Peyer's patch (tissue), 4 donors: Measurements from ENCODE around the gene GH1. TPM values are rescaled to one million over a fixed set of nuclear protein-coding genes. Genes with fewer than 3 reads are reported as not detected.

Experiments
- DNase-seq, 3 donors: peaks; one replicate each; pipeline ENCODE4 v3.0.0-alpha.2; 2017 to 2019
- H3K27ac ChIP-seq, 4 donors: fragments of 200-600 bp; sonication (generic); one replicate each; pipeline ENCODE4 v1.5.1; 2016 to 2019
- H3K27me3 ChIP-seq, 2 donors: fragments of 200-600 bp; sonication (generic); one replicate each; pipeline ENCODE4 v1.5.1; 2019
- H3K36me3 ChIP-seq, 3 donors: fragments of 200-600 bp; sonication (generic); one replicate each; pipeline ENCODE4 v1.5.1; 2016 to 2019
- H3K4me1 ChIP-seq, 4 donors: fragments of 200-600 bp; sonication (generic); one replicate each; pipeline ENCODE4 v1.5.1; 2016 to 2019
- H3K4me3 ChIP-seq, 4 donors: fragments of 200-600 bp; sonication (generic); 1 replicate in 3 of 4; 2 replicates in 1 of 4; pipeline ENCODE4 v1.5.1; 2016 to 2019; ENCODE audit warnings: mild to moderate bottlenecking in 1 of 4
- H3K9me3 ChIP-seq, 4 donors: fragments of 200-600 bp; sonication (generic); one replicate each; pipeline ENCODE4 v1.5.1; 2016 to 2019; ENCODE audit warnings: mild to moderate bottlenecking in 1 of 4
- CTCF ChIP-seq, 6 experiments: fragments of 450-650 bp in 4 of 6; fragments of 200-600 bp in 2 of 6; sonication (generic) in 1 of 6; IDR thresholded peaks; one replicate each; pipeline ENCODE4 v1.5.1; 2017 to 2019; ENCODE audit warnings: antibody characterized with exemption in 6 of 6, mild to moderate bottlenecking in 3 of 6, moderate library complexity in 1 of 6
- POLR2A ChIP-seq, 2 donors: fragments of 450-650 bp; IDR thresholded peaks; one replicate each; pipeline ENCODE4 v1.5.1; 2017; ENCODE audit warnings: antibody characterized with exemption in 2 of 2, mild to moderate bottlenecking in 2 of 2, moderate library complexity in 2 of 2
- total RNA-seq, 4 donors: library from RNA; depleted of rRNA; stranded (reverse); fragments of >200 nt; gene quantifications; one replicate each; pipeline ENCODE4 v1.1.0, GENCODE V29; 2016

Gene GH1
- total RNA-seq, 4 donors from 2014 or later, result not detected

GRCh38 chr17:63955232-63955631 is 36.6 kb upstream of the GH1 start:
- Histone ChIP-seq H3K4me3 (no peak overlapping the region), H3K27me3 (no peaks in the 10 kb centered on the region), H3K9me3 (no peaks in the 10 kb centered on the region), H3K4me1 (peaks cover 0 to 11% (median 2%) of the 10 kb centered on the region in 4 donors), H3K36me3 (no peaks in the 10 kb centered on the region), H3K27ac (no peak overlapping the region)
- no peak for DNase-seq
- TF ChIP-seq CTCF (IDR thresholded peaks at IDR 0.05) (no peak), POLR2A (IDR thresholded peaks at IDR 0.05) (no peak)

GRCh38 chr17:63954402-63955063 is 35.9 kb upstream of the GH1 start:
- Histone ChIP-seq H3K4me3 (no peak overlapping the region), H3K9me3 (no peaks in the 10 kb centered on the region), H3K4me1 (peaks cover 0 to 11% (median 2%) of the 10 kb centered on the region in 4 donors), H3K27ac (peak overlapping the region in 1 of 4 donors; percentile 68), H3K36me3 (no peaks in the 10 kb centered on the region), H3K27me3 (no peaks in the 10 kb centered on the region)
- TF ChIP-seq CTCF (IDR thresholded peaks at IDR 0.05) (no peak), POLR2A (IDR thresholded peaks at IDR 0.05) (no peak)
- peak in 2 of 3 donors; percentile 78 to 79 for DNase-seq

DNA sequence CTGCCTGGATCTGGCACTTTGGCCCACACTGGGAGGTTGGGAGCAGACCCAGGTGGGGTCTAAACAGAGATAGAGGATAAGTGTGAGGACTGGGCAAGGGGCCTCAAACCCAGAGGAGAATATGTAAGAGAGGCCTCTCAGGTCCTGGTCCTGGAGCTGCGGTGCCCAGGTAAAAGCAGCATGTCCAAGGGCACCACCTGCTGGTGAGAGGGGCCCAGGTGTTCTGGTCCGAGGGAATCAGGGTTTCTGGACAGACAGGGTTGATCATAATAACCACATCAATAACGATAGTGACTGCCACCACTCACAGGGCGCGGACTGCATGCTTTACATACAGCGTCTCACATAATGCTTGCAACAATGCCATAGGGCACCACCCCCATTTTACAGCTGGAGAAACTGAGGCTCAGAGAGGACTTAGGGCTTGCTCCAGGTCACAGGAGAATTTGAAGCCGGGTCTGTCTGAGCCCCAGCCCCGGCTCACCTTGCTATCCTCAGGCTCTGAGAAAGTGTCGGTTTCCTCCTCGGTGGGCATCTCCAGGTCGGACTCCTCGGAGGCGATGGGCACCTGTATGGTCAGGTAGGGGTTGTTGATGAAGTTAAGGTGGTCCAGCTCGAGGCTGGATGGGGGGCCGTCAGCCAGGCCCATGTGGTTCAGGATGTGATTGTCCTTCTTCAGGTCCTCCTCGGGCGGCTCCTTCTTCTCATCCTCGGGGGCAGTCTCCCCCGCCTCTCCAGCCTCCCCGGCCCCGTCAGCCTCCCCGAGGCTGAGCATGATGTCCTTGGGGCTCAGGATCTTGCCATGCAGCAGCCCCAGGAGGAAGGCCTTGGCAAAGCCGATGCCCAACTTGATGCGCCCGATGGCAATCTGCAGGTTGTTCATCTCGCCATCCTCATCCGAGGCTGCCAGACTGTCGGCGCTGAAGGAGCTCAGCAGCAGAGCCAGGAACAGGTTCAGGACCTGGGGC is 32.6 kb upstream of the GH1 start:
- peak; percentile 70 to 89 (median 85) for DNase-seq
- no peak for TF ChIP-seq POLR2A (IDR thresholded peaks at IDR 0.05)
- peak; percentile 28 to 66 (median 54) for TF ChIP-seq CTCF (IDR thresholded peaks at IDR 0.05)
- H3K4me3 ChIP-seq, result no peak overlapping the region

DNA sequence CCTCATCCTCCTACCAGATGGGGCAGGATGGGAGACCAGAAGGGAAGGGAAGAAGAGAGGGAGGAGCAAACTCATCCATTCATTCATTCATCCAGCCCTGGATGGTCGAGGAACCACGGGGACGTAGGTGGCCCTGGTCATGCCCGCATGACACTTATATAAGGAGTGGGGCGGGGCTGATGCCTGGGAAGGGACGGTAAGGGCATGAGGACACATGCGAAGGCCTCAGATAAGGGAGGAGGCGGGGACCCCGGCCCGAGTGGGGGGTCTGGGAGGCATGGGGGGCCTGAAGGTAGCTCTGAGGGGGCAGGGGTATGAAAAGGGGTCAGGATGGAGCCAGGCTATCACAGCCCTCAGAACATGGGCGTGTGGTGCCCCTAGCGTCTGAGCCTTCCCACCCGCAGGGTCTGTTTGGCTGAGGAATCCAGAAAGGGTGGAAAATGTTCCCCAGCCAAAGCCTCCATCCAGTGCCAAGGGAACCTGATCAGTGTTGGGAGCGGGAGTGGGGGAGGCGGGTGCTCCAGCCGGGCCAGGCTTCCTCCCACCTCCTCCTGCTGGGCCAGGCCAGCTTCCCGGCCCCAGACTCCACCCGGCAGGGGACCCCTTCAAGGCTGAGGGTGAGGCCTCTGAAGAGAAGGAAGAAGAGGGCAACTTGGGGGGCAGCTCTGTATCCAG is 31.1 kb upstream of the GH1 start:
- Histone ChIP-seq H3K4me3 (no peak overlapping the region), H3K9me3 (no peaks in the 10 kb centered on the region), H3K27ac (no peak overlapping the region), H3K36me3 (no peaks in the 10 kb centered on the region), H3K27me3 (no peaks in the 10 kb centered on the region), H3K4me1 (peaks cover 0 to 26% (median 8%) of the 10 kb centered on the region in 4 donors)
- no peak for DNase-seq
- no peak for TF ChIP-seq CTCF (IDR thresholded peaks at IDR 0.05)
- no peak for TF ChIP-seq POLR2A (IDR thresholded peaks at IDR 0.05)

More for the DNA sequence above, 32.6 kb upstream of the GH1 start:
- no peaks in the 10 kb centered on the region for H3K9me3 ChIP-seq
- no peaks in the 10 kb centered on the region for H3K27me3 ChIP-seq
- H3K4me1 ChIP-seq, result peaks cover 0 to 13% (median 6%) of the 10 kb centered on the region in 4 donors
- no peaks in the 10 kb centered on the region for H3K36me3 ChIP-seq
- no peak overlapping the region for H3K27ac ChIP-seq

GRCh38 chr17:63948521-63948920 is 29.9 kb upstream of the GH1 start:
- Histone ChIP-seq H3K4me1 (peaks cover 0 to 23% (median 4%) of the 10 kb centered on the region in 4 donors), H3K27ac (no peak overlapping the region), H3K36me3 (no peaks in the 10 kb centered on the region), H3K9me3 (no peaks in the 10 kb centered on the region), H3K27me3 (no peaks in the 10 kb centered on the region), H3K4me3 (no peak overlapping the region)
- TF ChIP-seq POLR2A (IDR thresholded peaks at IDR 0.05), result no peak
- DNase-seq, result no peak
